GM12878 (cell line): ENCODE results near the gene DYNLT5. TPM values are rescaled to one million over a fixed set of nuclear protein-coding genes. Genes with fewer than 3 reads are reported as not detected.

Experiments
- ATAC-seq: fragments of 200-7000 bp; cut with Tn5 transposase; 3 replicates; pipeline ENCODE4 v1.9.1; 2020; ENCODE audit warnings: mild to moderate bottlenecking, moderate library complexity
- BruUV-seq: library from RNA; stranded (reverse); fragments of 400-500 nt; replicated peaks from 2 replicates; lab custom pipeline; 2021; lab: Mats Ljungman, UMichigan
- CTCF ChIA-PET: fragments of 300-600 bp; sonication (Branson Sonifier 250); formaldehyde crosslinking; extraction: SDS; loops from one replicate; lab custom pipeline; 2021; ENCODE audit warnings: inconsistent platforms; lab: Yijun Ruan, JAX
- POLR2A ChIA-PET: fragments of 350-600 bp; formaldehyde crosslinking; extraction: SDS; loops from one replicate; lab custom pipeline; 2021; ENCODE audit warnings: inconsistent platforms; lab: Charles Lee
- RAD21 ChIA-PET: fragments of 300-600 bp; sonication (Branson Sonifier 250); formaldehyde crosslinking; loops from one replicate; lab custom pipeline; 2023; ENCODE audit warnings: antibody characterized with exemption; ENCODE audit not compliant: unreplicated experiment; lab: Charles Lee
- SMC1A ChIA-PET: fragments of 300-600 bp; sonication (Branson Sonifier 250); formaldehyde crosslinking; loops from one replicate; lab custom pipeline; 2023; ENCODE audit not compliant: unreplicated experiment, uncharacterized antibody; lab: Charles Lee
- DNase-seq: peaks from one replicate; pipeline ENCODE4 v3.0.0-alpha.2; 2011; ENCODE audit warnings: low read depth, low spot score
- FAIRE-seq: peaks from 3 replicates; lab custom pipeline; 2011; peaks lifted over from hg19 to GRCh38; lab: Jason Lieb, UNC
- H2AFZ ChIP-seq: 2 replicates; pipeline ENCODE4 v1.6.0; 2011; ENCODE audit warnings: low read depth, low read length, control low read depth; ENCODE audit not compliant: control insufficient read depth
- H3K27ac ChIP-seq: 2 replicates; pipeline ENCODE4 v1.5.1; 2011; ENCODE audit warnings: control low read depth; ENCODE audit not compliant: control insufficient read depth, insufficient read depth
- H3K27me3 ChIP-seq, 2 experiments: replicated peaks in 1 of 2; 2 replicates each; pipeline versions ENCODE4 v1.6.0 to v1.6.1; 2011; ENCODE audit warnings: low read length in 1 of 2; ENCODE audit not compliant: control insufficient read depth in 2 of 2, insufficient read depth in 2 of 2
- H3K36me3 ChIP-seq, 2 experiments: 2 replicates each; pipeline ENCODE4 v1.5.1; 2011; ENCODE audit warnings: low read length in 1 of 2; ENCODE audit not compliant: control insufficient read depth in 2 of 2, insufficient read depth in 2 of 2
- H3K4me1 ChIP-seq: 2 replicates; pipeline ENCODE4 v1.6.1; 2011; ENCODE audit warnings: mild to moderate bottlenecking, low read length, moderate library complexity, mixed read lengths; ENCODE audit not compliant: control insufficient read depth, insufficient read depth
- H3K4me2 ChIP-seq: 2 replicates; pipeline ENCODE4 v1.6.0; 2011; ENCODE audit warnings: control low read depth; ENCODE audit not compliant: control insufficient read depth, insufficient read depth
- H3K4me3 ChIP-seq: fragments of 200-600 bp; sonication (generic); 2 replicates; pipeline ENCODE4 v1.5.1; 2016
- H3K79me2 ChIP-seq: 2 replicates; pipeline ENCODE4 v1.6.0; 2011; ENCODE audit warnings: low read length; ENCODE audit not compliant: control insufficient read depth, insufficient read depth
- H3K9ac ChIP-seq: 2 replicates; pipeline ENCODE4 v1.8.0; 2011; ENCODE audit warnings: low read length, control low read depth, mixed read lengths; ENCODE audit not compliant: control insufficient read depth, insufficient read depth
- H3K9me3 ChIP-seq: replicated peaks from 3 replicates; pipeline ENCODE4 v1.5.1; 2011; ENCODE audit warnings: mild to moderate bottlenecking, low read length; ENCODE audit not compliant: control insufficient read depth, insufficient read depth
- H4K20me1 ChIP-seq: 2 replicates; pipeline ENCODE4 v1.6.0; 2011; ENCODE audit not compliant: control insufficient read depth, insufficient read depth
- CEBPB ChIP-seq, 2 experiments: fragments of 150-350 bp in 1 of 2; IDR thresholded peaks; 2 replicates each; pipeline ENCODE4 v1.6.1; 2012 to 2014; ENCODE audit warnings: low read depth in 2 of 2, low read length in 2 of 2, borderline replicate concordance in 1 of 2, inconsistent platforms in 1 of 2
- CREM ChIP-seq: IDR thresholded peaks from 2 replicates; pipeline ENCODE4 v1.6.1; 2014; ENCODE audit warnings: antibody characterized with exemption, low read depth
- FOXK2 ChIP-seq: fragments of 450-650 bp; IDR thresholded peaks from 2 replicates; pipeline ENCODE4 v1.6.1; 2017; ENCODE audit warnings: mild to moderate bottlenecking, moderate library complexity
- GABPA ChIP-seq: IDR thresholded peaks from 2 replicates; pipeline ENCODE4 v1.6.1; 2014; ENCODE audit warnings: antibody characterized with exemption, low read depth, mild to moderate bottlenecking, inconsistent platforms
- HDAC6 ChIP-seq: fragments of 200-600 bp; sonication (generic); IDR thresholded peaks from one replicate; pipeline ENCODE4 v1.8.0; 2017; ENCODE audit warnings: antibody characterized with exemption; ENCODE audit not compliant: unreplicated experiment
- IKZF1 ChIP-seq: fragments of 450-650 bp; conservative IDR thresholded peaks from 2 replicates; pipeline ENCODE4 v1.6.1; 2017; ENCODE audit warnings: antibody characterized with exemption, mild to moderate bottlenecking
- LARP7 ChIP-seq: fragments of 450-650 bp; IDR thresholded peaks from 2 replicates; pipeline ENCODE4 v1.6.1; 2017; ENCODE audit warnings: mild to moderate bottlenecking
- MAX ChIP-seq: IDR thresholded peaks from 2 replicates; pipeline ENCODE4 v1.6.1; 2012; ENCODE audit warnings: low read depth, low read length, improper control_type of control experiment
- MEF2A ChIP-seq: IDR thresholded peaks from 2 replicates; pipeline ENCODE4 v1.6.1; 2011; ENCODE audit warnings: low read depth, mild to moderate bottlenecking, low read length, moderate library complexity; ENCODE audit not compliant: insufficient read depth
- NBN ChIP-seq: fragments of 450-650 bp; IDR thresholded peaks from 2 replicates; pipeline ENCODE4 v1.6.1; 2016
- POLR2AphosphoS2 ChIP-seq: IDR thresholded peaks from 2 replicates; pipeline ENCODE4 v1.6.1; 2011; ENCODE audit warnings: low read depth, mild to moderate bottlenecking, low read length, improper control_type of control experiment, moderate library complexity
- SIN3A ChIP-seq: IDR thresholded peaks from 2 replicates; pipeline ENCODE4 v1.6.1; 2012; ENCODE audit warnings: low read depth, low read length, improper control_type of control experiment
- TCF3 ChIP-seq: IDR thresholded peaks from 2 replicates; pipeline ENCODE4 v1.6.1; 2012; ENCODE audit warnings: low read depth, mild to moderate bottlenecking, low read length, borderline replicate concordance; ENCODE audit not compliant: insufficient read depth
- TCF7 ChIP-seq: IDR thresholded peaks from 2 replicates; pipeline ENCODE4 v1.6.1; 2014; ENCODE audit warnings: antibody characterized with exemption, borderline replicate concordance
- ZNF24 ChIP-seq: fragments of 450-650 bp; IDR thresholded peaks from 2 replicates; pipeline ENCODE4 v1.6.1; 2017; ENCODE audit warnings: antibody characterized with exemption, mild to moderate bottlenecking
- ZNF687 ChIP-seq: fragments of 450-650 bp; IDR thresholded peaks from 2 replicates; pipeline ENCODE4 v1.6.1; 2017; ENCODE audit warnings: mild to moderate bottlenecking, moderate library complexity
- ZZZ3 ChIP-seq: IDR thresholded peaks from 2 replicates; pipeline ENCODE4 v1.6.1; 2011; ENCODE audit warnings: low read depth; ENCODE audit not compliant: control insufficient read depth, insufficient read length
- WGBS: methylation state at CpG from one replicate; pipeline ENCODE4 v1.1.6; 2016; ENCODE audit warnings: low lambda C conversion rate; ENCODE audit not compliant: insufficient replicate concordance, insufficient coverage; ENCODE audit errors: missing lambda C conversion rate; 5-methylcytosine and 5-hydroxymethylcytosine counted together
- in situ Hi-C: fragments of 300-500 bp; cut with MboI; formaldehyde crosslinking; loops from 9 replicates; pipeline ENCODE4 v1.14.3; 2018; ENCODE audit warnings: mixed read lengths
- intact Hi-C: fragments of 100-400 bp; cut with micrococcal nuclease; formaldehyde crosslinking; loops from one replicate; pipeline ENCODE4 v1.14.2; 2022; ENCODE audit not compliant: unreplicated experiment
- polyA plus RNA-seq, 11 experiments: library from polyadenylated mRNA; depleted of rRNA in 4 of 11; unstranded in 6 of 11; stranded (reverse) in 5 of 11; fragments of >200 nt; fragmentation: Nextera tagmentation in 4 of 11; fragmentation: Illumina TruSeq in 1 of 11; extraction: Ambion mirVana in 4 of 11; extraction: Trizol in 1 of 11; gene quantifications; 1 replicate in 1 of 11; 2 replicates in 10 of 11; pipeline versions ENCODE4 v1.2.1 to v1.2.3, GENCODE V29; 2011 to 2016; ENCODE audit warnings: inconsistent platforms in 2 of 11, missing spikeins in 2 of 11, low read depth in 1 of 11
- total RNA-seq, 4 experiments: library from RNA; depleted of rRNA in 3 of 4; stranded (reverse); fragments of >200 nt in 3 of 4; fragmentation: Illumina TruSeq in 1 of 4; extraction: Trizol in 1 of 4; gene quantifications; 2 replicates each; pipeline versions ENCODE4 v1.2.1 to v1.2.3, GENCODE V29; 2013 to 2021

DYNLT5 gene
- total and polyA plus RNA-seq, 10 of the 15 experiments (the other 5 are each of a cell fraction or from before 2014, with no cell fraction given), result not detected

- Histone ChIP-seq H3K27ac (no peak overlapping the region), H3K4me2 (no peak overlapping the region)
These were observed 15.4 kb downstream of the DYNLT5 start for GRCh38 chr1:66767626-66768025.

GRCh38 chr1:66768965-66769364 lies 16.7 kb downstream of the DYNLT5 start:
- H2AFZ ChIP-seq, result no peak overlapping the region
- FAIRE-seq, result no peak
- ChIA-PET POLR2A (no interaction called here), CTCF (interaction anchor here (1.3 kb wide), 1 partner anchor 380 kb away, joined by 5 read pairs; no protein-coding TSS in a partner anchor), SMC1A (interaction anchor here (0.9 to 1.3 kb wide), 2 partner anchors 12 to 92 kb away, joined by 3 to 4 read pairs; no protein-coding TSS in a partner anchor), RAD21 (interaction anchor here (0.9 kb wide), 1 partner anchor 11 kb away, joined by 3 read pairs; no protein-coding TSS in a partner anchor)
- BruUV-seq, result no TSS peak
- H3K79me2 ChIP-seq, result no peaks in the 10 kb centered on the region
- H3K4me2 ChIP-seq, result no peak overlapping the region
- intact Hi-C loops (loop anchor here (5.0 kb wide), 3 partner anchors 158 to 733 kb away; no protein-coding TSS in a partner anchor), in situ Hi-C loops (loop anchor here (25.0 kb wide), 1 partner anchor 718 kb away; no protein-coding TSS in a partner anchor)
- DNase-seq, result no peak
- no peaks in the 10 kb centered on the region for H3K4me1 ChIP-seq
- no peak overlapping the region for H3K4me3 ChIP-seq
- H4K20me1 ChIP-seq, result no peaks in the 10 kb centered on the region
- no peaks in the 10 kb centered on the region; a peak in 1 of 4 replicates for H3K27me3 ChIP-seq
- H3K9ac ChIP-seq, result no peak overlapping the region
- WGBS, result 46% methylated on average over 1 of the region's 1 CpG
- no peaks in the 10 kb centered on the region for H3K9me3 ChIP-seq
- H3K27ac ChIP-seq, result no peak overlapping the region
- ATAC-seq, result no peak
- H3K36me3 ChIP-seq, result no peaks in the 10 kb centered on the region
- TF ChIP-seq POLR2AphosphoS2, result no peak
- TF ChIP-seq LARP7, result no peak
- no peak for TF ChIP-seq IKZF1
- TF ChIP-seq ZZZ3, result no peak
- no peak for TF ChIP-seq TCF3
- no peak for TF ChIP-seq ZNF687
- TF ChIP-seq HDAC6, result no peak
- no peak for TF ChIP-seq TCF7
- no peak for TF ChIP-seq ZNF24
- TF ChIP-seq MAX, result no peak
- TF ChIP-seq GABPA, result no peak
- TF ChIP-seq CREM, result no peak

More at GRCh38 chr1:66767626-66768025, 15.4 kb downstream of the DYNLT5 start:
- Histone ChIP-seq H3K9me3 (no peaks in the 10 kb centered on the region), H3K27me3 (no peaks in the 10 kb centered on the region; a peak in 1 of 4 replicates), H3K36me3 (no peaks in the 10 kb centered on the region), H4K20me1 (no peaks in the 10 kb centered on the region), H3K4me1 (no peaks in the 10 kb centered on the region), H3K4me3 (no peak overlapping the region), H3K79me2 (no peaks in the 10 kb centered on the region), H3K9ac (no peak overlapping the region), H2AFZ (no peak overlapping the region)
- POLR2A ChIA-PET, result no interaction called here
- RAD21 ChIA-PET, result no interaction called here
- ATAC-seq (no peak), FAIRE-seq (no peak), DNase-seq (no peak)
- BruUV-seq, result no TSS peak
- no peak for TF ChIP-seq NBN
- TF ChIP-seq MEF2A, result no peak
- TF ChIP-seq CEBPB (IDR thresholded peaks at IDR 0.05; ENCODE audit: borderline replicate concordance in 1 of 2, low read depth in 2 of 2, low read length in 2 of 2), result no peak
- no peak for TF ChIP-seq SIN3A
- no peak for TF ChIP-seq FOXK2
- in situ Hi-C loops, result loop anchor here (25.0 kb wide), 1 partner anchor 720 kb away; no protein-coding TSS in a partner anchor
- SMC1A ChIA-PET, result interaction anchor here (1.3 kb wide), 1 partner anchor 10 kb away, joined by 4 read pairs; no protein-coding TSS in a partner anchor
- intact Hi-C loops, result loop anchor here (5.0 kb wide), 3 partner anchors 160 to 735 kb away; no protein-coding TSS in a partner anchor
- CTCF ChIA-PET, result interaction anchor here (3.2 kb wide), 1 partner anchor 229 kb away, joined by 26 read pairs; no protein-coding TSS in a partner anchor
